NCI-H748 treated with DMSO at 0.1 percent for 48 hours (cell line): Measurements from ENCODE around the gene RGS11.
"Not testable (repeated sequence)": the region's sequence is repeated elsewhere in the genome, so short reads cannot be mapped to it uniquely, and the experiment has no call there.

Experiments
- DNase-seq: peaks from one replicate; lab custom pipeline; 2025; lab: John Stamatoyannopoulos, UW

Gene RGS11

DNA sequence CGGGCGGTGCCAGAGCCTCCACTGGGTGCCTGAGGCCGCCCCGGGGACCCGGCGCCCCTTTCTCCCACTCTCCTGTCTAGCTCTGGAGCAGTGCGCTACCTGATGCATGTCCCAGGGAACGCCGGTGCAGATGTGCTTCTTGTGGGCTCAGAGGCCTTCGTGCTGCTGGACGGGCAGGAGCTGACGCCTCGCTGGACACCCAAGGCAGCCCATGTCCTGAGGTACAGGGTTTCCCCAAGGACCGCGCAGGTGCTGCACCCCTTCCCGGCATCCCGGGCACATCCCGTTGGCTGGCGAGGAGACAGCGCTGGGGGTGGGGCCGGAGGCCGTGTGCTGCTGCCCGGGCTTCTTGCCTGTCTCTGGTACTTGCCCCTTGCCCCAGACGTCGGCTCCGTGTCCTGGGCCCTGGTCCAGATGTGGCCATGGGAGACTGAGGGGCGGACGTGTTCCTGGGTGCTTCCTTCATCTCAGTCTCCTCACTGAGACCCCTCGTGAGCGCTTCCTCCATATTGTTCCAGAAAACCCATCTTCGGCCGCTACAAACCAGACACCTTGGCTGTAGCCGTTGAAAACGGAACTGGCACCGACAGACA, 12.5 kb downstream of the RGS11 start:
- no peak for DNase-seq

DNA sequence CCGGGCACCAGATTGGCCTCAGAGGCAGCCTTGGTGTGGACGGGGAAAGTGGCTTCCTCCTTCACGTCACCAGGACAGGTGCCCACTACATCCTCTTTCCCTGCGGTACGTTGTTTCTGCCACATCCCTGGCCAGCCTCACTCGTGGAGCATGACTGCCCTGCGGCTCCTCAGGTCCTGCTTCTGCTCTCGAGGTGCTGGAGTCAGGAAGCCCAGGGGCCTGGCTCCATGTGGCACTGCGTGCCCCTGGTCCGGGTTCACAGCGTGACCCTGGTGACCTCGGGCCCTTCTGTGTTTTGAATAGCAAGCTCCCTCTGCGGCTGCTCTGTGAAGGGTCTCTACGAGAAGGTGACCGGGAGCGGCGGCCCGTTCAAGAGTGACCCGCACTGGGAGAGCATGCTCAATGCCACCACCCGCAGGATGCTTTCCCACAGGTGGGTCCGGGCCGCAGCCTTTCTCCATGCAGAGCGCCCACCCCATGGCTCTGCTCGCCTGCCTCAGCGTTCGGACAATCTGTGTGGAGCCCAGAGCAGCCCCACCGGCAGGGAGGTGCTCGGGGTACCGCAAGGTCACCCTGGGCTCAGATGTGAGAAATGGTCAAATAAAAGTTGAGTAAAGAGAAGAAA, 13.5 kb downstream of the RGS11 start:
- DNase-seq = no peak

DNA sequence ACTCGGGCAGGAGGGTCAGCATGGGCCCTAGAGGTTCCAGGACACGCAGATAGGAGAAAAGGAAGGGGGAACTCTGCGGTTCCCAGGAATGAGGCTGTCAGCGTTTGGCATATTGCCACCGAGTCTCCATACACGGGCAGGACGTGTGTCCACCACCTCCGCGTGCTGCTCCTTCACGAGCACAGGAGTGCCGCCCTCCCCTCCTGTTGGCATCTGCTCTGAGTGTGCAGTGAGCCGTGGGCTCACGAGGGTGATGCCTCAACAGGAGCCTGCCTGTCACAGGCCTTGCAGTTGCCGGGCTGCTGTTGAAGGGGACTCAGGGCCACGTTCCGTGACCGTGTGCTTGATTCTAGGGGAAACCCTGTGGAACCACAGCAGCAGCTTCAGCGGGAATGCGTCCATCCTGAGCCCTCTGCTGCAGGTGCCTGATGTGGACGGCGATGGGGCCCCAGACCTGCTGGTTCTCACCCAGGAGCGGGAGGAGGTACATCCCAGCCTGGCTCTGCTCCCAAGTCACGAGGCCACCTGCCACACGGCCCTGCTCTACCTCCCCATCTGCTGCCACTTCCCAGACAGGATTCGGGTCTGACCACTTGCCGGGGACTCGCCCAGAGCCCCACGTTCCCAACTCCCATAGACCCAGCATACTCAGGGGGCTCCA, 14.6 kb downstream of the RGS11 start:
- DNase-seq = no peak

DNA sequence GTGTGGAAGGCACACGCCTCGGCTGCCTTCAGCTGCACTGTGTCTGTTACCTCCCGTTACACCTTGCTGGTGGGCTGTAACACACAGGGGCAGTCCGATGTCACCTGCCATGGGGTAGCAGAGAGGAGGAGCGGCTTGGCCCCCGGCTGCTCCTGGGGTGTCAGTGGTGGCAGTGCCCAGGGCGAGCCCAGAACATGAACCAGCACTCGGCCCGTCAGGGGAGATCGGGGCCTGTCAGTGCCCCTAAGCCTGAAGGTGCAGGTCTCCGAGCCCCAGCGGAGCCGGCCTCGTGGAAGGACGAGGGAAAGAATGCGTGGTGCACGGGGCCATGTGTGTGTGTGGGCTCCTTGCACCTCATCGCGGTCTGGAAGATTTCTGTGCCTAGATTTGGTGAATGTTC, 15.4 kb downstream of the RGS11 start:
- DNase-seq = no peak

DNA sequence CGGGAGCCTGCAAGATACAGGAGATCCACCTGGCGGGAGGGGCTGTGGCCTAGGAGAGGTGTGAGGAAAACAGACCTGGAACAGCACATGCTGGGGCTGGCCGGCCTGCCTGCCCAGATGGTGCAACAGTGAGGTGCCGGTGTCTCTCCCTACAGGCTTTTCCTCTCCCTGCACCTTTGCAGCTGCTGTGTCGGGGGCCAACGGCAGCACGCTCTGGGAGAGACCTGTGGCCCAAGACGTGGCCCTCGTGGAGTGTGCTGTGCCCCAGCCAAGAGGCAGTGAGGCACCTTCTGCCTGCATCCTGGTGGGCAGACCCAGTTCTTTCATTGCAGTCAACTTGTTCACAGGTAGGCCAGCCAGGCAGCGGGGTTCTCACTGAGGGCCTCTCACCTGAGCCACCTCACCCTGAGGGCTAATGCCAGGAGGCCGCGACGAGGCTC, 15.9 kb downstream of the RGS11 start:
- no peak for DNase-seq

DNA sequence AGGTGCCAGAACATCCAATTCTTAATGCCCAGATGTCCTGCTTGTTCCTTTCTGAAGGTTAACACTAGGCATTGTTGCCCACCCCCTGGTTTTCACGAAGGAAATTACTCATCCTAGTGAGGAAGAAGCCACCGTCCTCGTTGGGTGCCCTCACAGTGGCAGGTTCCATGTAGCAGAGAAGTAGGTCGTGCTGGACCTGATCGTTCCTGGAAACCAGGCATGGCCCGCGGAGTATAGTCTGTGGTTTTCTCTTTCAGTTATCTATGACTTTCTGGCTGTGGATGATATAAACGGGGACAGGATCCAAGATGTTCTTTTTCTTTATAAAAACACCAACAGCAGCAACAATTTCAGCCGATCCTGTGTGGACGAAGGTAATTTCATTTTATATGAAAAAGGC, 16.5 kb downstream of the RGS11 start:
- DNase-seq = no peak

DNA sequence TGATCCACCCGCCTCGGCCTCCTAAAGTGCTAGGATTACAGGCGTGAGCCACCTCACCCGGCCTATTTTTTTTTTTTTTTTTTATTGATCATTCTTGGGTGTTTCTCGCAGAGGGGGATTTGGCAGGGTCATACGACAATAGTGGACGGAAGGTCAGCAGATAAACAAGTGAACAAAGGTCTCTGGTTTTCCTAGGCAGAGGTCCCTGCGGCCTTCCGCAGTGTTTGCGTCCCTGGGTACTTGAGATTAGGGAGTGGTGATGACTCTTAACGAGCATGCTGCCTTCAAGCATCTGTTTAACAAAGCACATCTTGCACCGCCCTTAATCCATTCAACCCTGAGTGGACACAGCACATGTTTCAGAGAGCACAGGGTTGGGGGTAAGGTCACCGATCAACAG, 17.7 kb downstream of the RGS11 start:
- DNase-seq = not testable (repeated sequence)

DNA sequence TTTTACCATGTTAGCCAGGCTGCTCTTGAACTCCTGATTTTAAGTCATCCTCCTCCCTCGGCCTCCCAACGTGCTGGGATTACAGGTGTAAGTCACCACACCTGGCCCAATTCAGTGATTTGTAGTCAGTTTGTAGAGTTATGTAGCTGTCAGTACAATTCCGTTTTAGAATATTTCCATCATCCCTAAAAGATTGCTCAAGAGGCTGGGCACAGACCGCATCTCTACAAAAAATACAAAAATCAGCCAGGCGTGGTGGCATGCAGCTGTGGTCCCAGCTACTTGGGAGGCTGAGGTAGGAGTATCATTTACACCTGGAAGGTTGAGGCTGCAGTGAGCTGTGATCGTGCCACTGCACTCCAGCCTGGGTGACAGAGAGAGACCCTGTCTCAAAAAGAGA, 20.6 kb downstream of the RGS11 start:
- DNase-seq = no peak

DNA sequence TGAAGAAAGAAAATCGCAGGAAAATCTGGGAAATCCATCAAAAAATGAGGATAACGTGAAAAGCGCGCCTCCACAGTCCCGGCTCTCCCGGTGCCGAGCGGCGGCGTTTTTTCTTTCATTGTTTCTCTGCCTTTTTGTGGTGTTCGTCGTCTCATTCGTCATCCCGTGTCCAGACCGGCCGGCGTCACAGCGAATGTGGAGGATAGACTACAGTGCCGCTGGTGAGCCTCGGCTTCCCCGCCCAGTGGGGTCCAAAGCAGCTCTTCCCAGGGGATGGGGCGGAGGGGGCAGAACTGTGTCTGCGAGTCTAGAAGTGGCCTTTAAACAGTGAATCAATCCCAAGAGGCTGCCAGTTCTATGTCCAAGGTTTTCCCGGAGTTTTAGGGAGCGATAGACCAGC, 21.3 kb downstream of the RGS11 start:
- DNase-seq = no peak

DNA sequence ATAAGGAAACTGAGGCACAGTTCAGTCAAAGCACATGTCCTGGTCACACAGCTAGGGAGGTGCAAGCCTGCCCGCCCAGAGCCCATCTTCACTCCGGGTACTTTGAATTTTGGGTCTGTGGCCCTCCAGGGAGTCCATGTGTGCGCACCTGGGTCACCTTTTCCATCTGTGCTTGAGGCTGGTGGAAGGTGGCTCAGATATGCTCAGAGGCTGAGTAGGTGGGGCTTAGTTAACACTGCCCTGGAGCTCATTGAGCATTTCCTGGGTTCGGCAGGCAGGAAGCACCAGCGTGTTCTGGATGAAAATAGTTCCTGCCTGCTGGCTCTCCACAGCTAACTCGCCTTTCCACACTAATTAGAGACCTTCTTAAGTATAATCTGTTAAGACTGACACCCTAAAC, 21.9 kb downstream of the RGS11 start:
- DNase-seq = no peak

DNA sequence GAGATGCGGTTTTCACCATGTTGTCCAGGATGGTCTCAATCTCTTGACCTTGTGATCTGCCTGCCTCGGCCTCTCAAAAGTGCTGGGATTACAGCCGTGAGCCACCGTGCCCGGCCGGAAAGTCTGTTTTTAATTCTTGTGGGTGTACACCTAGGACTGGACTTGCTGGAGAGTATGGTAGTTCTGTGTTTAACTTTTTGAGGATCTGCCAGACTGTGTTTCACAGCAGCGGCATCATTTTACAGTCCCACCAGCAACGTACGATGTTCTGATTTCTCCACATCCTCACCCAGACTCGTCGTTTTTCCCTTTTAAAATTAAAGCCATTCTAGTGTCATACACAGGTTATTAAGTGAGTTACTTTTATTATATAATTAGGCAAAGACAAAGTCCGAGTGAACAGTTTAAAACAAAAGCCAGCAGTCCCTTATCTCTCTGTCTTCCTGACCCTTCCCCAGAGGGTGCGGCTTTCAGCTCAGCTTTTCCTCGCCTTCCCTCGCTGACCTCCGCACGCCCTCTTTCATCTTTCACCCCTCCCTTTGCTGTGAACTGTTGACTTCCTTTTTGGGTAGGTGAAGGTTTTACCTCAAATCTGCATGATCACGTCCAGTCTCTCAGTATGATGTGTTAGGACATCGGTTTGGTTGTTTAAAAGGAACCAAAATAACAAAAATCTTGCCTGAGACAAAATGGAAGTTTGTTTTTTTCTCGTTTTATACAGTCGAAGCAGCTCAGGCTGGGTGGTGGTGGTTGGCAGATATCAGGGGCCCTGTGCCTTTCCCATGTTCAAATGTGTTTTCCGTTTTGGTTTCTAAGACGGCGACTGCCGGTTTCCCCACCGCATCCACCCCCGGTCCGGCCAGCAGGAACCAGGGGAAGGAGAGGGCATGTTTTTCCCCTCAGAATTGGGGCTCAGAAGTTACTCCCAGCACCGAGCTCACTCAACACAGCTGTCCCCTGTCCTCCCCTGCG, 23.1 kb downstream of the RGS11 start:
- DNase-seq = no peak

DNA sequence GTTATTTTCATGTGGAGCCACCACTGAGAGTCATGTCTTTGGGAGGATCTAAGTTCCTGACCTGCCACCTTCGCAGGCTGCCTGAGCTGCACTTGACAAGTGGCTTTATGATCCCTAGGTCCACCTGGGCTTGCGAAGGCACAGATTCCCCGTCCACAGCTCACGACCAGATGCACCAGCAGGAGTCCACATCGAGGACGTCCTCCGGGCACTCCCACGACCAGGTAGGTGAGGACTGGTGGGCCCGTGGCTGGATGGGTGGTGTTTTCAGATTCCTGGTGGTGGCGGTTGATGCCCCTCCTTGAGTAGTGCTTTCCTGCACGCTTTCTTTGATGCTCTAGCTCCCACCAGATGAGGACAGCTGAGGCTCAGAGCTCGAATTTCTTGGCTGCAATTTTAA, 26.3 kb downstream of the RGS11 start:
- DNase-seq = no peak

DNA sequence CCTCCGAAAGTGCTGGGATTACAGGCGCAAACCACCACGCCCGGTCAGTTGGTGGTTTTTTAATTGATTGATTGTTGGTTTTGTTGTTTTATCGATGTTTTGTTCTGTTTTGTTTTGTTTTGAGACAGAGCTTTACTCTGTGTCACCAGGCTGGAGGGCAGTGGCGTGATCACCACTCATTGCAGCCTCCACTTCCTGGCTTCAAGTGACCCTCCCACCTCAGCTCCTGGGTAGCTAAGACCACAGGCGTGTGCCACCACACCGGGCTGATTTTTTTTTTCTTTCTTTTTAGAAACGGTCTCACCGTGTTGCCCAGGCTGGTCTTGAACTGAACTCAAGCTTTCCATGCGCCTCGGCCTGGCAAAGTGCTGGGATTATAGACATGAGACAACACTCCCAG, 28.7 kb downstream of the RGS11 start:
- DNase-seq = no peak

DNA sequence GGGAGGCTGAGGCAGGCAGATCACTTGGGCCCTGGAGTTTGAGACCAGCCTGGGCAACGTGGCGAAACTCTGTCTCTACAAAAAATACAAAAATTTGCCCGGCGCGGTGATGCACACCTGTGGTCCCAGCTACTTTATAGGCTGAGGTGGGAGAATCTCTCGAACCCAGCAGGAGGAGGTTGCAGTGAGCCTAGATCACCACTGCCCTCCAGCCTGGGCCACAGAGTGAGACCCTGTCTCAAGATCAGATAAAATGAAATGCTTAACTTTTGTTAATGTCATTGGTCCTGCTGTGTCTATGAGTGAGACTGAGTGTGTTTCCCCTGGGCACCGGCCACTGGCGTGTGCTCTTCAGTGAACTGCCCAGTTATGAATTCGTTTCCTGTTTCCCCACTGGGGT, 30.6 kb downstream of the RGS11 start:
- DNase-seq = no peak

DNA sequence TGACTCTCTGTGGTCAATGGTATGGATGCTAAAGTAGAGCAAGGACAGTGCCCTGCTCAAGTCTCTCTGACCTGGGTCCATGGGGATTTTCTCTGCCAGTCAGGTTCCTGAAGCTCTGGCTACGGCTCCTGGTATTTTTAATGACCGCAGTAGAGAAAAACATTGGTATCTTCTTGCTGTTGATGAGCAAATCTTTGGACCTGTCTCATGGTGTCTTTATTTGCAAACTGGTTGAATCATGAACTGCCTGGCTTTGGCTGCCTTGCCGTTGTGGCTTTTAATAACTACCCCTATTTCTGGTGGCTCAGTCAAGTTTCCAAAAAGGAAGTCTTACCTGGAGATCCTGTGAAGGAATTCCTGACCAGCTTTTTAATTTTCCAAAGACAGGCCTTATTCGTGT, 32.4 kb downstream of the RGS11 start:
- DNase-seq = no peak

DNA sequence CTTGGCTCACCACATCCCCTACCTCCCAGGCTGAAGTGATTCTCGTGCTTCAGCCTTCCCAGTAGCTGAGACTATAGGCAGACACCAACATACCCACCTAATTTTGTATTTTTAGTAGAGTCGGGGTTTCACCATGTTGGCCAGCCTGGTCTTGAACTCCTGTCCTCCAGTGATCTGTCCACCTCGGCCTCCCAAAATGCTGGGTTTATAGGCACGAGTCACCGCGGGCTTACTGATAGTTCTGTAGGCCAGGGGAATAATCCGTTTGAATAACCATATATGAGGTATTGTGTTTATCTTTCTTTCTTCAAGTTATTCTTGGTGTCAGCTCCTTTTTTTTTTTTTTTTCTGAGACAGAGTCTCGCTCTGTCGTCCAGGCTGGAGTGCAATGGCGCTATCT, 33.5 kb downstream of the RGS11 start:
- DNase-seq = no peak

DNA sequence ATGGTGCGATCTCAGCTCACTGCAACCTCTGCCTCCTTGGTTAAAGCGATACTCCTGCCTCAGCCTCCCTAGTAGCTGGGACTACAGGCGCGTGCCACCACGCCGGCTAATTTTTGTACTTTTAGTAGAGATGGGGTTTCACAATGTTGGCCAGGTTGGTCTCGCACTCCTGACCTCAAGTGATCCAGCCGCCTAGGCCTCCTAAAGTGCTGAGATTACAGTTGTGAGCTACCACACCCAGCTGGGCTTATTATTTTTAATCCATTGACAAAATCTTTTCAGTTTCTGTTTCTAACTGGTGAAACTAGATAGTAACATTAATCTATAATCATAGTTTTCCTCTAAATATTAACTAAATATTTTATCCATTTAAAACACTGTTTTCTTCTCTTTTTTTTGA, 35.2 kb downstream of the RGS11 start:
- no peak for DNase-seq

DNA sequence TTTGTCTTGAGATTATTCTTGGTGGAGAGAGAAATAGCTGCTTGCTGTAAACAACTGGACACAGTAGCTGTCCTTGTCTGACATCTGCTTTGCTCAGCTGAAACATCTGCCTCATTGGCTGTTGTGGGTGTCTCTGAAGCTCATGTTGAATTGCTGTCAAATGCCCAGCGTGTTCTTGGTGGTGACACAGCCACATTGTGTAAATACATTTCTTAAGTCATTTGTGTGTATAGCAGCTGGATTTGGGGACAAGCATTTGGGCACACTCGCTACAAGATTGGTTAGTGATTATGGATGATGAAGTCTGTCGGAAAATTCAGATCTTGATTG, 35.8 kb downstream of the RGS11 start:
- DNase-seq = no peak

DNA sequence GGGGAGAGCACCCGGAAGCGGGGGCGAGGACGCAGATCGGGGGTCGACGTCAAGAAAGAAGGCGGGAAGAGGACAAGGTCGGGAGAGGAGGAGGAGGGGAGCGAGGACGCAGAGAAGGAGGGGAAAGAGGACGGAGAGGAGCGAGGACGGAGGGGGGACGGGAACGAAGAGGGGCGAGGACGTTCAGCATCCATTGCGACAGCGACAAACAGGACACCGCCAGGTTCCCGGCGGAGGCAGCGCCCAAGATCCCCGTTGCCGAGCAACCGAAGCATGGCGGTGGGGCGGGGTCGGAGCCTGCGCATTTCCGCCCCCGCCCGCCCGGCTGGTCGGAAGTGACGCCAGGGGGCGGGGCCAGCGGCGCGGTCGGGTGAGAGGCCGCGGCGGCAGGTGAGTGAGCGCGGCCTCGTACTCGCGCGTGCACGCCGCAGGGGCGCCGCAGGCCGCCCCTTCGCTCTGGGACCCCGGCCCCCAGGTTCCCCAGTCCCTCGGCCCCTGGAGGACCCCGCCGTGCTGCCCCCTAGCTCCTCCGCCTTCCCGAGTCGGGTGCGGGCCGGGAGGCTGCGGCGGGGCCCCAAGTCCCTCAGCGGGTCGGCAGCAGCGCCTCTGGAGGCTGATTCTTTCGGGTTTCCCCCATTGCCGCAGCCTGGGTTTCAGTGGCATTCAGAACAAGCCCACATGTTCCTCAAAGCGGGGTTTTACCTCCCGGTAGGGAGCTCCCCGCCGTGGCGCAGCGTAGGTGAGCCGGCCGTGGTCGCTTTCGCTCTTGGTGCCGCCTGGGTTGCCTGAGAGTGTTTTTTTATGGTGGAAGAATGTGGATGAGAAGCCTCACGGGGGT, 41.1 kb downstream of the RGS11 start, which contains the start of gene FAM234A:
Gene FAM234A (plus strand): TSS at position 354 of the 838 bp plus-strand sequence. CDS start 19,593 bp downstream, outside the sequence.
- peak; percentile 59 for DNase-seq

DNA sequence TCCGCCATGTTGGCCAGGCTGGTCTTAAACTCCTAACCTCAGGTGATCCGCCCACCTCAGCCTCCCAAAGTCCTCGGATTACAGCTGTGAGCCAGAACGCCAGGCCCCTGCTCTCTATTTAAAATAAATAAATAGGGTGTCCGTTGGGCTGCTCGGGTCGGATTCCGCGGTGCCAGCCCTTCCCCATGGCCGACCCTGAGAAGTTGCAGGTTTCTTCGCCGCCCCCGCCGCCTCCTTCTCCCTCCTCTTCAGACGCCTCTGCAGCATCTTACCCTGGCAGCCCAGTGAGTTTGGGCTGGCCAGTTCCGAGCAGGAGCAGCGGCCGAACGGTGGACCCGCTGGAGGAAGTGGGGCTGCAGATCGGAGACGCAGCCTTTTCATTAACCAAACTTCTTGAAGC, 44.8 kb downstream of the RGS11 start:
- no peak for DNase-seq

DNA sequence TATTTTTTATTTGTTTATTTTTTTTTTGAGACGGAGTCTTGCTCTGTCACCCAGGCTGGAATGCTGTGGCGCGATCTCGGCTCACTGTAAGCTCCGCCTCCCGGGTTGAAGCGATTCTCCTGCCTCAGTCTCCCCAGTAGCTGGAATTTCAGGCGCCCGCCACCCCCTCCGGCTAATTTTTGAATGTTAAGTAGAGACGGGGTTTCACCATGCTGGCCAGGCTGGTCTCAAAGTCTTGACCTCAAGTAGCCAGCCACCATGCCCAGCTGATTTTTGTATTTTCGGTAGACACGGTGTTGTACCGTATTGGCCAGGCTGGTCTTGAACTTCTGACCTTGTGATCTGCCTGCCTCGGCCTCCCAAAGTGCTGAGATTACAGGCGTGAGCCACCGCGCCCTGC, 45.4 kb downstream of the RGS11 start:
- DNase-seq = not testable (repeated sequence)
